ENCODE data around the gene NBEAL1.
"Not testable (repeated sequence)": the region's sequence is repeated elsewhere in the genome, so short reads cannot be mapped to it uniquely, and the experiment has no call there.

Gene NBEAL1

GRCh38 chr2:203240491-203240890 is 225.8 kb downstream of the NBEAL1 start:
- TF ChIP-seq, protein P1, sequence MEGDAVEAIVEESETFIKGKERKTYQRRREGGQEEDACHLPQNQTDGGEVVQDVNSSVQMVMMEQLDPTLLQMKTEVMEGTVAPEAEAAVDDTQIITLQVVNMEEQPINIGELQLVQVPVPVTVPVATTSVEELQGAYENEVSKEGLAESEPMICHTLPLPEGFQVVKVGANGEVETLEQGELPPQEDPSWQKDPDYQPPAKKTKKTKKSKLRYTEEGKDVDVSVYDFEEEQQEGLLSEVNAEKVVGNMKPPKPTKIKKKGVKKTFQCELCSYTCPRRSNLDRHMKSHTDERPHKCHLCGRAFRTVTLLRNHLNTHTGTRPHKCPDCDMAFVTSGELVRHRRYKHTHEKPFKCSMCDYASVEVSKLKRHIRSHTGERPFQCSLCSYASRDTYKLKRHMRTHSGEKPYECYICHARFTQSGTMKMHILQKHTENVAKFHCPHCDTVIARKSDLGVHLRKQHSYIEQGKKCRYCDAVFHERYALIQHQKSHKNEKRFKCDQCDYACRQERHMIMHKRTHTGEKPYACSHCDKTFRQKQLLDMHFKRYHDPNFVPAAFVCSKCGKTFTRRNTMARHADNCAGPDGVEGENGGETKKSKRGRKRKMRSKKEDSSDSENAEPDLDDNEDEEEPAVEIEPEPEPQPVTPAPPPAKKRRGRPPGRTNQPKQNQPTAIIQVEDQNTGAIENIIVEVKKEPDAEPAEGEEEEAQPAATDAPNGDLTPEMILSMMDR (conservative IDR thresholded peaks at IDR 0.05): no peak
- H3K27ac ChIP-seq: peak overlapping the region; percentile 89

GRCh38 chr2:203242518-203242917 is 227.8 kb downstream of the NBEAL1 start:
- TF ChIP-seq, protein P1 (conservative IDR thresholded peaks at IDR 0.05): no peak
- H3K27ac ChIP-seq: no peak overlapping the region

DNA sequence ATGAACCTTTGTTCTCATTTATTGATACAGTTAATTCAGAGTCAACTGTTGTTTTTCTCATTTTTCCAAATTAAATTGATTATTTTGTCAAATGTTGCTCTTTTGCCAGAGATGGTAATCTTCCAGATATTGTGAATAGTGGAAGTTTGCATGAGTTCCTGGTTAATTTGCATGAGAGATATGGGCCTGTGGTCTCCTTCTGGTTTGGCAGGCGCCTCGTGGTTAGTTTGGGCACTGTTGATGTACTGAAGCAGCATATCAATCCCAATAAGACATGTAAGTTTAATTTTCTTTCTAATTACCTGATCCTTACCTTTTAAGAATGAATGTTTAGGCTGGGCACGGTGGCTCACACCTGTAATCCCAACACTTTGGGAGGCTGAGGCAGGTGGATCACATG is 232.0 kb downstream of the NBEAL1 start:
- no peak overlapping the region for H3K27ac ChIP-seq

DNA sequence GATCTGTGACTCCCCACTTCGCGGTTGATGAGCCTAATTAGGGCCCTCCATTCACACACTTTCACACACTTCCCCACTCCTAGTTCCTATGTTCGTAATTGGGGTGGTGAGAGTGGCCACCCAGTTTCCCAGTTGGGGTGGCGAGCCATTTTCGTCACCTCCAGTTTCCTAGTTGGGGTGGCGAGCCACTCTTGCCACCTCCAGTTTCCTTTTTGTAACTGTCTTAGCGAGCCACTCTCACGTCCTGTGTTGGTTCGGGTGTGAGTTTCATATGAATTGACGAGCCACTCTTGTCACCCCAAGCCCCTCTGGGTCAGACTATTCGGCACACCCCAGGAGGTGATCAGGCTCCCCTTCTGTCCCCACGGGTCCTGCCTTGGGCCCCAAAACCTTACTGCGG is 238.1 kb downstream of the NBEAL1 start:
- TF ChIP-seq, protein P1 (conservative IDR thresholded peaks at IDR 0.05): no peak

More for the DNA sequence above, 232.0 kb downstream of the NBEAL1 start:
- TF ChIP-seq, protein P1 (conservative IDR thresholded peaks at IDR 0.05): no peak

GRCh38 chr2:203253422-203254095 is 238.9 kb downstream of the NBEAL1 start:
- H3K27ac ChIP-seq: not testable (repeated sequence)

More for the DNA sequence above, 238.1 kb downstream of the NBEAL1 start:
- H3K27ac ChIP-seq: no peak overlapping the region

- TF ChIP-seq, protein P1 (conservative IDR thresholded peaks at IDR 0.05): no peak
- H3K27ac ChIP-seq: no peak overlapping the region
Measured at GRCh38 chr2:203261326-203262159, 246.9 kb downstream of the NBEAL1 start.

Data from VCaP (cell line).